ENCODE data around the gene DCC.
"Not testable (repeated sequence)": the region's sequence is repeated elsewhere in the genome, so short reads cannot be mapped to it uniquely, and the experiment has no call there.

The DCC gene

DNA sequence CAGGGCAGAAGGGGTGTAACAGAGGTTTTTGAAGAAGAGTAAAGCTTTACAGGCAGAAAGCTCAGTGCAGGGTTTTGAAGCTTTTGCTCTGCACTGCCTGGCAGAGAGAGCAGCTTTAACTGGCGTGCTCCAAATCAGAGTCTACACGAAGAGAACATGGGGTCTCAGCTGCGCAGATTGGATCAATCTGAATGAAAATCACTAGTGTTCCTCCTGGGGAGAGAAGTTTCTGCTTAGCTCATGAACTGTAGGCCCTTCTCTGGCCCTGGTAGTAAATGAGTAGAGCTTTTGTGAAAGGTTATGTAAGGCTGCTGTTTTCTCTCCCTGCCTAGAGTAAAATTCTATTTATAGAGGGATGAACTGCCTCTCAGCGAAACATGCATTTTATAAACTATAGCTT, 13.6 kb downstream of the DCC start:
- no peak for DNase-seq

DNA sequence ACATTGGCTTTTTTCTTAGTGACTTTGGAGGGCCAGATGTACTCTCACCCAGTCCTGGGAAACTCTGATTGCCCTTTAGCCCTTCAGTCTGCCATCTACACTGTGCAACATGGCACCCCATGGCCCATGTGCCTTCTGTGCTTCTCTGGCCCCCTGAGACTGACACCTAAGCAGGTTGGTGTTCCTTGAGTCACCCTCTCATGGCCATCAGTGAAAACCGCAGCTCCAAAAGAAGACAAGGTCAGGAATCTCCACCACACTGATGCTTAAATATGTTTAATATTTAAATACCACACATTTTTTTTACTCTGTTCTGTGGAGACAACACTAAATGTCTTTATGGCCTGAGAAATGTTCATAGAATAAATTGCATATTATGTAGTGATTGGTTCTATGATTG, 23.9 kb downstream of the DCC start:
- DNase-seq: no peak

DNA sequence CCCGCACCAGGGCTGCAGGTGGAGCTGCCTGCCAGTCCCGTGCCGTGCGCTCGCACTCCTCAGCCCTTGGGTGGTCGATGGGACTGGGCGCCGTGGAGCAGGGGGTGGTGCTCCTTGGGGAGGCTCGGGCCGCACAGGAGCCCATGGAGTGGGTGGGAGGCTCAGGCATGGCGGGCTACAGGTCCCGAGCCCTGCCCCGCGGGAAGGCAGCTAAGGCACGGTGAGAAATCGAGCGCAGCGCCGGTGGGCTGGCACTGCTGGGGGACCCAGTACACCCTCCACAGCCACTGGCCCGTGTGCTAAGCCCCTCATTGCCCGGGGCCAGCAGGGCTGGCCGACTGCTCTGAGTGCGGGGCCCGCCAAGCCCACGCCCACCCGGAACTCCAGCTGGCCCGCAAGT, 26.9 kb downstream of the DCC start:
- DNase-seq: not testable (repeated sequence)

GRCh38 chr18:52367953-52368742, 28.2 kb downstream of the DCC start:
- DNase-seq: no peak

DNA sequence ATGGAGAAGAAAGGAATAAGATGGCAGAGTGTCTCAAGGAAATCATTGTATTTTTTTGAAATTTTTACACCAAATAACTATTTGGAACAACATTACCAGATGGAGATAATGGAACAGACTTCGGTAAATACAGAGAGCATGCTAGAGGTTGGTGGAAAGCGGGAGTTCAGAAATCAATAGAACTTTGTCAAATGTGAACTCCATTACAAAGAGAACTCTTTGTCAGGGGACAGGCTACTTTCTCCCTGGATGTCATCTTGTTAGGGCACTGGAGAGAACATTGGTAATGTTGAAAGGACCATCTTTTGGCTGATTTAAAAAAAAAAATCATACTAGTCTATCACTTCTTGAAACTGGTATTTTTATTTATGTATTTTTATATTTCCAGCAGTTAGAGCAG, 30.8 kb downstream of the DCC start:
- no peak for DNase-seq

GRCh38 chr18:52376104-52376503, 36.1 kb downstream of the DCC start:
- no peak for DNase-seq

- no peak for DNase-seq
Observed at GRCh38 chr18:52377094-52377493, 37.1 kb downstream of the DCC start.

DNA sequence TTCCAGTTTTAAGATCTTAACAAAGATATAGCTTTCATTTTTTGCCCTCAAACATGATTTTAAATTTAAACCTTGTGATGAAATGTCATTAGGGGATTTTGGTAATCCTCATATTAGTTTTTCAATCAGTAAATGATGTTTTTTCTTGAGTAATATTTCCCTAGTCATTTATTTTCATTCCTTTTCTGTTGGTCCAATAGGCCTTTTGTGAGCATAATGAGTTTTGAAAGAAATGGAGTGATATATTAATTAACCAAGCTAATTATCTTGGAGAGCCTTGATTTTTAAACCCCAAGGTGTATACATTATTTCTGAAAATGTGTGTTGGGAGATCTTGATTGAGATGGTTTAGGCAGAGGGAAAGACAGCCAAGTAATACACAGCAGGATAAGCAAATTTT, 46.3 kb downstream of the DCC start:
- no peak for DNase-seq

GRCh38 chr18:52387175-52387574, 47.2 kb downstream of the DCC start:
- no peak for DNase-seq

DNA sequence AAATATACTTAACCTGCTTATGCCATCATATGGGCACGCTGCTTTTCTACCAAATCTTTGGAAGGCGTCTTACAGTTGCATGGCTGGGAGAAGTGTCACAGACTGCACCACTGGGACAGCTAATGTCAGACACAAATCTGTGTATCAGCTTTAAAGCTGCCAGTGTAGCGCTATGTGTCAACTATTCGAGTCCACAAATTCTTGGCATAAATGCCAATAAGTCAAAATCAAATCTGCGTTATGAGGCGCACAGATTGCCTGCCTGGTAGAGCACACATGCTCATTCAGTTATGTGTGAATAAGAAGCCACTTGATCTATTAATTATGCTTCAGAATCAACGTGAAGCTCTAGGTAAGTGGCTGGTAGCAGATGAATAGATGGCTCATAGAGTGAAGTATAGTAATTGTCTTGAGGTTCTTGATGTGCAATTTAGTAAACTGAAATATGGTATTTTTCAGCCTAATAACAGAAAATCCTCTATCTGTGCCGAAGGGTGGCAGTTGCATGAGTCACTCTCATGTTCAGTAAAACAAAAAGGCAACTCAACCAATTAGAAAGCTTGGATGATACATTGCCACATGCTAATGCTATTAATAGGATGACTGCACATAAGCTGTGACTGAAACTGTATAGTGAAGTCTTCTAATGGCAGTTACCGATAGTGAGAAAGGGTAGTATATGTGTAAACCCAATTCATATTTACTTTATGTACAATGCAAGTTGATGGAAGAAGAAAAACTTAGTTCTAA, 52.0 kb downstream of the DCC start:
- DNase-seq: no peak

DNA sequence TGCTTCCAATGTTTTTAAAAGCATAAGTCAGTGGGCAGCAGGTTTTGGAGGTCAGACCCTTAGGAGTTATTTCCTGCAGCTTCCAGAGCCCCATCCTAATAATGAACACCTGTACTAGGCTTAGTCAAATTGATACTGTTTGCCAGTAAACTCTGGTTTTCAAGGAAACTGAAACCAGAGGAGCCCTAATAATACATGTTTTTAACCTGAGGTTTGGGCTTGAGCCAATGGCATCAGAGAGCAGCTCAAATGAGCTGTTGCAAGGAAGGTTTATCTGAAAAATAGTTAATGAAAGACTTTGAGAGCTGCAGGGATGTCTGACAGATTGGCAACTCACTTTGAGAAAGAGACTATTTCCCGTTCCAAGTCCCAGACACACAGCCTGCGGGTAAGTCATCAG, 54.6 kb downstream of the DCC start:
- no peak for DNase-seq

DNA sequence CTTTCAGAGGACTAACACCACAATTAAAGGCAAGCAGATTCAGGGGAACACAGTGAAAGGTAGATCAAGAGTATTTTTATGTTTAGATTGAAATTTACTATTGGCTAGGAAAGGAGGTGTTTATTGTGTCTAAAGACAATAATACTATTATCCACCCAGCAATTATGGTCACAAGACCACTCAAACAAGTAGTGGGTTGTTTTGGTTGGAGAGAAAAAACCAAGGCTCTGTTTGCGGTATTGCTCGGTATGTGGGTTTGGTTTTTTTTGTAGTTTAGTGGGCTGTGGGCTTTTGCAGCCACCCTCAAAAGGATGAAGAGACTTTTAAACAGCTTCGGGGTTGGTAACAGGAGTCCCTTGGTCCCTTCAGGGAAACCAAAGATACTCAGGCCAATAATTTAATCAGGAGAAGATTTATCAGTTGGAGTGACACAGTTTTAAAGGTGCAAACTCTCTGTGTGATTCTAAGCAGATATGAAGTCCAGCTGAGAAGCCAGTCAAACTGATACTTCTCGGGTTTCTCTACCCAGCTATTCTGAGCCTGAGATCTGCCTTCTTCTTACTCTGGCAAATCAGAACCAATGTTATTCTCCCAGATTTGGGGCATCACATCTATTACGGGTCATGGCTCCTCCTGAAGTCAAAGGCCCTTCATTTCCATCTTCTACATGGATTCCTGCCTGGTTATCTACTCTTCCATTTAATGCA, 55.3 kb downstream of the DCC start:
- DNase-seq: no peak

- no peak for DNase-seq
Observed at GRCh38 chr18:52401236-52401635, 61.2 kb downstream of the DCC start.

DNA sequence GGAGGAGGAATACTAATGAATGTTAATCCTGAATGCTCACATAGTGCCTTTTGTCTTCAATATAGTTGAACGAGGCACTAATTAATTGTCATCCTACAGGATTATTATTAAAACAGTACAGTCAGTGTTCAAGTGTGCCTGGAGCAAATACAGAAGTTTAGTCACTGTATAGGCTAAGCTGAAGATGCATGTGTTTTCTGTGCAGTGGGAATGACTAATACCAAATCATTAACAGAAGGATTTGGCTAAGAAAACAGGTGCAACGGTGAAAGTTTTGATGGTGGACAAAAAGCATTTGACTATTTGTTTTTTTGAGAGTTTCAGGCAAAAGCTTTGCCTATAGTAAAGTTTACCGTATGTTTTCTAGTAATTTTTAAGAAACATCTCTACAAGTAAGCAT, 62.8 kb downstream of the DCC start:
- DNase-seq: no peak

DNA sequence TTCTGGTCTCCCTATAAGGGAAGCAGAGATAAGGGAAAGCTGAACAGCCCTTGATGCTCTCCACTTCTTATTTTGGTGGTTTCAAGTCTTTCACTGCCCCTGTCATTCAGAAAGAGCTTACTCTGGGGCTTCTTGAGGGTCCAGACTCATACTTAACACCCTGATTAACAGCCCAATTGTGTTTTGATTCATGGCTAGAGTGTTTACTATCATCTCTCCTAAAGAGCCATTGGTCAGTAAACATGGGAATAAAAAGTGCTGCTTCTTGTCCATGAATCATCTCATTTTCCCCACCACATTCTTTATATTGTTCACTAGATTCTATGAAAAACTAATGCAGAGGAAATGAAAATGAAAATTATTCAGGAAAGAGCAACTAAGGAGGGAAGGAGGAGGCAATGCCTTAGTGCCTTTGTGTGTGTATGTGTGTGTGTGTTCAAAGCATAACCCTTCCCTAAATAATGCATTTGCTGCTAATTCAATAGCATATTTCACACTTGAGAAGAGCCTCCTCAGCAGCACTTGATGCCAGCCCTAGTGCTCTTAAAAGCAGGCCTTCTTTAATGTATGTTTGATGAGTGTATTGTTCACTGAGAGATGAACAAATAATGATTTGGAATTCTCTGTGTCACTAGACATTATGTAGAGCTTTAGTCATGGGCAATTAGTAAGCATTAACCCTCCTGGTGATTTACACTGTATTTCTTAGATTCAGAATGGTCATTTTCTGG, 63.5 kb downstream of the DCC start:
- no peak for DNase-seq

- DNase-seq: no peak
Observed at GRCh38 chr18:52408800-52409302, 68.9 kb downstream of the DCC start.

DNA sequence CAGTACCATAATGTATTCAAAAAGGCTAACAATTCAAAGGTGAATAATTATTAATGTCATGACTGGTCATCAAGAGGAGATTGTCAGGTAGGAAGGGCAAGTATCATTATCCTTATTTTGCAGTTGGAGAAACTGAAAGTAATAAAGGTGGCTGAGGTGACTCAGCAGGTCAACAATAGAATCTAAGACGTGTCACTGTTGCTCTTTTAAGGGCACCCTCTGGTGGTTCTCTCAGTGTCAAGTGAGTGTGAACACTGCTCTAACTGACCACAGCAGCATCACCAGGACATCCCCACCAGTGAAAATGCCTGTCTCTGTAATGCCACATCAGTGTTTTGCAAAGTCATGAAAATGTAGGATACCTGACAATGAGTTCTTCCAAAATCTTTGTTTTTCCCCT, 69.7 kb downstream of the DCC start:
- DNase-seq: no peak

DNA sequence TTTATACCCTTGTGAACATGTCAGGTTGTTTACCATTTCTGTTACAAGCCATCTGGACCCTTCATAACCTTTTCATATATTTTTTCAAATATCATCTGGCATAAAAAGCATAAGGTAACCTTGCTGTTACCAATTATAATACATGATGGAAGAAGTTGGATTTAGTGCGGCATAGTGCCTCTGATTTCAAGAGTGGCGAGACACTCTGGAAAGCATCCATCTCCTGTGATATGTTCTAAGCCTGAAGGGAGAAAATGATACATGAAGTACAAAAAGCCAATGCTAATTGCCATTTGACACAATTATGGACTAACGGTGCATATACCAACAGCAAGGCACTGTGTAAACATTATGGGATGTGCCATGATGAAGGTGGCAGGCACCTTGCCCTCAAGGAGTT, 75.1 kb downstream of the DCC start:
- no peak for DNase-seq

- DNase-seq: no peak
Observed at GRCh38 chr18:52422985-52423601, 83.1 kb downstream of the DCC start.

- DNase-seq: no peak
Observed at GRCh38 chr18:52426041-52426440, 86.0 kb downstream of the DCC start.

- no peak for DNase-seq
Observed at GRCh38 chr18:52426462-52426861, 86.5 kb downstream of the DCC start.

- no peak for DNase-seq
Observed at GRCh38 chr18:52427521-52428175, 87.7 kb downstream of the DCC start.

All from GDM1 (cell line).